A549 (cell line): ENCODE data around the gene TJP1.

Experiments
- CEBPB ChIP-seq, 2 experiments: fragments of >200 bp in 1 of 2; sonication (Bioruptor Twin) in 1 of 2; formaldehyde crosslinking in 1 of 2; IDR thresholded peaks; 2 replicates each; pipeline ENCODE4 v1.6.1; 2012 to 2016
- GATA3 ChIP-seq: IDR thresholded peaks from 2 replicates; pipeline ENCODE4 v1.6.1; 2012; ENCODE audit warnings: borderline replicate concordance
- POLR2A ChIP-seq: IDR thresholded peaks from 2 replicates; pipeline ENCODE4 v1.6.1; 2012; ENCODE audit warnings: mild to moderate bottlenecking, low read length

DNA sequence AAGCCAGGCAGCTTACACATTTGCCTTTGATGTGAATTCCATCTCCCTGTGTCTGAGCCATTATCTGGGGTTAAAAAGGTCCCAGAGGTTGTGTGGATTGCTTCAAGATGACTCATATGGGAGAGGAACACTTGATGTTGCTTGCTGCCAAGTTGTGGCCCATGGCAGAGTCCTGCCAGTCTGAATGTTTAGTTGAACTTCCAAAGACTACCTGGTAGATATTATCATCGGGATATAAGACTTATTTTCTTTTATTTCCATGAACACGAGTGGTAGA, 85.6 kb downstream of the TJP1 start:
- TF ChIP-seq POLR2A = no peak
- peak; percentile 82 to 88 for TF ChIP-seq CEBPB (IDR thresholded peaks at IDR 0.05)
- peak; percentile 98 for TF ChIP-seq GATA3
